Natural killer cell (primary cell): ENCODE results near the gene OR2S2. TPM values are rescaled to one million over a fixed set of nuclear protein-coding genes. Genes with fewer than 3 reads are reported as not detected.

Experiments
- ATAC-seq, 3 donors: fragments of 150-1000 bp in 2 of 3; fragments of 200-7000 bp in 1 of 3; cut with Tn5 transposase; 1 replicate in 1 of 3; 2 replicates in 2 of 3; pipeline ENCODE4 v1.10.0; 2021; ENCODE audit warnings: mild to moderate bottlenecking in 2 of 3, moderate library complexity in 2 of 3
- DNase-seq, 2 donors: peaks; one replicate each; pipeline versions ENCODE4 v3.0.0 to v3.0.0-alpha.2; 2013 to 2021; ENCODE audit warnings: mixed read lengths in 1 of 2
- H3K27ac ChIP-seq: one replicate; pipeline ENCODE4 v1.5.1; 2013; ENCODE audit warnings: mild to moderate bottlenecking, low read length
- H3K27me3 ChIP-seq: one replicate; pipeline ENCODE4 v1.6.1; 2013; ENCODE audit warnings: low read length; ENCODE audit not compliant: control insufficient read depth, insufficient read depth
- H3K36me3 ChIP-seq: one replicate; pipeline ENCODE4 v1.6.1; 2013; ENCODE audit warnings: low read length; ENCODE audit not compliant: control insufficient read depth, insufficient read depth
- H3K4me1 ChIP-seq: one replicate; pipeline ENCODE4 v1.6.1; 2013; ENCODE audit warnings: low read length; ENCODE audit not compliant: control insufficient read depth, insufficient read depth
- H3K4me3 ChIP-seq: one replicate; pipeline ENCODE4 v1.5.1; 2013; ENCODE audit warnings: low read length
- H3K9me3 ChIP-seq: one replicate; pipeline ENCODE4 v1.6.1; 2013; ENCODE audit warnings: low read length; ENCODE audit not compliant: control insufficient read depth, insufficient read depth
- H3K27ac Mint-ChIP-seq, 2 donors: one replicate each; pipeline ENCODE4 v1.8.0; 2022; ENCODE audit warnings: mild to moderate bottlenecking in 2 of 2, mixed read lengths in 2 of 2, moderate library complexity in 1 of 2
- H3K27me3 Mint-ChIP-seq, 2 donors: one replicate each; pipeline ENCODE4 v1.8.0; 2022; ENCODE audit warnings: low read depth in 2 of 2, mixed read lengths in 2 of 2
- H3K36me3 Mint-ChIP-seq: one replicate; pipeline ENCODE4 v1.8.0; 2022; ENCODE audit warnings: mixed read lengths
- H3K4me1 Mint-ChIP-seq, 2 donors: one replicate each; pipeline ENCODE4 v1.8.0; 2022; ENCODE audit warnings: mixed read lengths in 2 of 2
- H3K4me3 Mint-ChIP-seq: one replicate; pipeline ENCODE4 v1.8.0; 2022; ENCODE audit warnings: mild to moderate bottlenecking, moderate library complexity, mixed read lengths
- H3K9me3 Mint-ChIP-seq, 2 donors: one replicate each; pipeline ENCODE4 v1.8.0; 2022; ENCODE audit warnings: mixed read lengths in 2 of 2
- CTCF ChIP-seq: fragments of 200-600 bp; IDR thresholded peaks from one replicate; pipeline ENCODE4 v1.8.0; 2022; ENCODE audit warnings: antibody characterized with exemption
- WGBS: methylation state at CpG from one replicate; pipeline ENCODE4 v1.1.7; 2013; ENCODE audit warnings: missing lambda C conversion rate; ENCODE audit not compliant: insufficient coverage; 5-methylcytosine and 5-hydroxymethylcytosine counted together
- intact Hi-C: fragments of 100-400 bp; cut with micrococcal nuclease; formaldehyde crosslinking; loops from one replicate; pipeline ENCODE4 v1.14.2; 2022
- total RNA-seq, 4 donors: library from RNA; stranded (reverse); fragments of 120-200 nt in 1 of 4; gene quantifications; one replicate each; pipeline versions ENCODE4 v1.2.3 to v1.2.4, GENCODE V29; 2013 to 2022

Gene OR2S2
- total RNA-seq, 3 donors from 2014 or later (not counting 1 experiment from before 2014, with no cell fraction given) = not detected

GRCh38 chr9:35976726-35977125 is 18.8 kb upstream of the OR2S2 start:
- Histone ChIP-seq H3K27ac (no peak overlapping the region), H3K36me3 (no peaks in the 10 kb centered on the region), H3K27me3 (peaks cover 17% of the 10 kb centered on the region), H3K4me1 (no peaks in the 10 kb centered on the region), H3K9me3 (peaks cover 4% of the 10 kb centered on the region), H3K4me3 (no peak overlapping the region)
- DNase-seq (no peak), ATAC-seq (no peak)
- H3K36me3 Mint-ChIP-seq = peaks cover 17% of the 10 kb centered on the region
- 80% methylated on average over 1 of the region's 1 CpG for WGBS
- no peak overlapping the region for H3K4me3 Mint-ChIP-seq
- intact Hi-C loops = no loop called here
- peaks cover 59 to 90% of the 10 kb centered on the region in 2 donors for H3K27me3 Mint-ChIP-seq
- H3K9me3 Mint-ChIP-seq = peaks cover 4 to 5% of the 10 kb centered on the region in 2 donors
- no peak for TF ChIP-seq CTCF
- H3K4me1 Mint-ChIP-seq = peaks cover 12 to 13% of the 10 kb centered on the region in 2 donors
- H3K27ac Mint-ChIP-seq = no peak overlapping the region

GRCh38 chr9:35974800-35975199 is 16.8 kb upstream of the OR2S2 start:
- DNase-seq (no peak), ATAC-seq (no peak)
- 83% methylated on average over 1 of the region's 1 CpG for WGBS
- peaks cover 4 to 5% of the 10 kb centered on the region in 2 donors for H3K9me3 Mint-ChIP-seq
- H3K27me3 ChIP-seq = peaks cover 19% of the 10 kb centered on the region
- no peak overlapping the region for H3K27ac ChIP-seq
- H3K4me3 ChIP-seq = no peak overlapping the region
- TF ChIP-seq CTCF = no peak
- peaks cover 17% of the 10 kb centered on the region for H3K36me3 Mint-ChIP-seq
- H3K4me1 ChIP-seq = no peaks in the 10 kb centered on the region
- peaks cover 4% of the 10 kb centered on the region for H3K9me3 ChIP-seq
- no peak overlapping the region for H3K4me3 Mint-ChIP-seq
- intact Hi-C loops = no loop called here
- peaks cover 53 to 88% of the 10 kb centered on the region in 2 donors for H3K27me3 Mint-ChIP-seq
- H3K27ac Mint-ChIP-seq = no peak overlapping the region
- peaks cover 15 to 16% of the 10 kb centered on the region in 2 donors for H3K4me1 Mint-ChIP-seq
- H3K36me3 ChIP-seq = no peaks in the 10 kb centered on the region

GRCh38 chr9:35972093-35972492 is 14.1 kb upstream of the OR2S2 start:
- Mint-ChIP-seq H3K4me1 (peaks cover 15 to 16% of the 10 kb centered on the region in 2 donors), H3K36me3 (peaks cover 17% of the 10 kb centered on the region), H3K27ac (no peak overlapping the region), H3K4me3 (peak overlapping the region; percentile 69), H3K27me3 (peaks cover 54 to 90% of the 10 kb centered on the region in 2 donors), H3K9me3 (peaks cover 4 to 5% of the 10 kb centered on the region in 2 donors)
- Histone ChIP-seq H3K36me3 (no peaks in the 10 kb centered on the region), H3K9me3 (peaks cover 4% of the 10 kb centered on the region), H3K27me3 (peaks cover 19% of the 10 kb centered on the region), H3K27ac (no peak overlapping the region), H3K4me3 (no peak overlapping the region), H3K4me1 (no peaks in the 10 kb centered on the region)
- no peak for TF ChIP-seq CTCF
- peak; percentile 67 to 97 (median 72) for ATAC-seq
- under 1% methylated on average over 32 of the region's 35 CpGs for WGBS
- peak; percentile 26 to 38 for DNase-seq
- intact Hi-C loops = no loop called here

GRCh38 chr9:35967042-35967441 is 9.1 kb upstream of the OR2S2 start:
- Mint-ChIP-seq H3K36me3 (no peaks in the 10 kb centered on the region), H3K4me3 (no peak overlapping the region)
- intact Hi-C loops = no loop called here

More at GRCh38 chr9:35967042-35967441, 9.1 kb upstream of the OR2S2 start:
- Histone ChIP-seq H3K4me3 (no peak overlapping the region), H3K9me3 (no peaks in the 10 kb centered on the region), H3K27me3 (peaks cover 10% of the 10 kb centered on the region), H3K36me3 (no peaks in the 10 kb centered on the region), H3K27ac (no peak overlapping the region), H3K4me1 (no peaks in the 10 kb centered on the region)
- no peak for ATAC-seq
- no peak for TF ChIP-seq CTCF
- Mint-ChIP-seq H3K27ac (no peak overlapping the region), H3K4me1 (peaks cover 6 to 7% of the 10 kb centered on the region in 2 donors), H3K9me3 (no peaks in the 10 kb centered on the region), H3K27me3 (peaks cover 38 to 67% of the 10 kb centered on the region in 2 donors)
- WGBS = 71% methylated on average over 1 of the region's 2 CpGs
- DNase-seq = no peak
